GM18526 (cell line): ENCODE results near the gene IFRD2.

ENCODE experiments used
- POLR2A ChIP-seq: IDR thresholded peaks from 3 replicates; pipeline ENCODE4 v1.6.1; 2011; ENCODE audit not compliant: insufficient read length; ENCODE audit errors: extremely low read depth

IFRD2 gene

GRCh38 chr3:50297896-50298725 lies 5.9 kb upstream of the IFRD2 start:
- no peak for TF ChIP-seq POLR2A

- no peak for TF ChIP-seq POLR2A
These were observed 5.2 kb upstream of the IFRD2 start for GRCh38 chr3:50297384-50297775.

GRCh38 chr3:50296721-50297383 lies 4.6 kb upstream of the IFRD2 start:
- no peak for TF ChIP-seq POLR2A

- no peak for TF ChIP-seq POLR2A
These were observed 3.6 kb upstream of the IFRD2 start for GRCh38 chr3:50295553-50296431.

- no peak for TF ChIP-seq POLR2A
These were observed 2.5 kb upstream of the IFRD2 start for GRCh38 chr3:50294492-50295403.

- no peak for TF ChIP-seq POLR2A
These were observed 1.9 kb upstream of the IFRD2 start for GRCh38 chr3:50294089-50294488.

- no peak for TF ChIP-seq POLR2A
These were observed 1.0 kb upstream of the IFRD2 start for GRCh38 chr3:50293079-50293801.

GRCh38 chr3:50290161-50290641 lies 2.0 kb downstream of the IFRD2 start:
- no peak for TF ChIP-seq POLR2A

GRCh38 chr3:50289130-50289529 lies 3.1 kb downstream of the IFRD2 start:
- TF ChIP-seq POLR2A: no peak

GRCh38 chr3:50288387-50289007 lies 3.7 kb downstream of the IFRD2 start:
- TF ChIP-seq POLR2A: no peak

- no peak for TF ChIP-seq POLR2A
These were observed 5.0 kb downstream of the IFRD2 start for GRCh38 chr3:50287262-50287661.

- no peak for TF ChIP-seq POLR2A
These were observed 5.7 kb downstream of the IFRD2 start for GRCh38 chr3:50286322-50287227.
